Vein endothelial cell (primary cell): ENCODE data around the gene LIMS1. TPM values are rescaled to one million over a fixed set of nuclear protein-coding genes. Genes with fewer than 3 reads are reported as not detected.

ENCODE experiments used
- small RNA-seq: library from RNA; depleted of rRNA; stranded (forward); fragments of <200 nt; gene quantifications from one replicate; pipeline ENCODE3, GENCODE V24; 2012
- total RNA-seq: library from RNA; depleted of rRNA; stranded (reverse); fragments of >200 nt; gene quantifications from 2 replicates; pipeline ENCODE4 v1.2.3, GENCODE V29; 2012

LIMS1 gene, protein sequence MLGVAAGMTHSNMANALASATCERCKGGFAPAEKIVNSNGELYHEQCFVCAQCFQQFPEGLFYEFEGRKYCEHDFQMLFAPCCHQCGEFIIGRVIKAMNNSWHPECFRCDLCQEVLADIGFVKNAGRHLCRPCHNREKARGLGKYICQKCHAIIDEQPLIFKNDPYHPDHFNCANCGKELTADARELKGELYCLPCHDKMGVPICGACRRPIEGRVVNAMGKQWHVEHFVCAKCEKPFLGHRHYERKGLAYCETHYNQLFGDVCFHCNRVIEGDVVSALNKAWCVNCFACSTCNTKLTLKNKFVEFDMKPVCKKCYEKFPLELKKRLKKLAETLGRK
- 592 and 596 TPM in 2 replicates for total RNA-seq

DNA sequence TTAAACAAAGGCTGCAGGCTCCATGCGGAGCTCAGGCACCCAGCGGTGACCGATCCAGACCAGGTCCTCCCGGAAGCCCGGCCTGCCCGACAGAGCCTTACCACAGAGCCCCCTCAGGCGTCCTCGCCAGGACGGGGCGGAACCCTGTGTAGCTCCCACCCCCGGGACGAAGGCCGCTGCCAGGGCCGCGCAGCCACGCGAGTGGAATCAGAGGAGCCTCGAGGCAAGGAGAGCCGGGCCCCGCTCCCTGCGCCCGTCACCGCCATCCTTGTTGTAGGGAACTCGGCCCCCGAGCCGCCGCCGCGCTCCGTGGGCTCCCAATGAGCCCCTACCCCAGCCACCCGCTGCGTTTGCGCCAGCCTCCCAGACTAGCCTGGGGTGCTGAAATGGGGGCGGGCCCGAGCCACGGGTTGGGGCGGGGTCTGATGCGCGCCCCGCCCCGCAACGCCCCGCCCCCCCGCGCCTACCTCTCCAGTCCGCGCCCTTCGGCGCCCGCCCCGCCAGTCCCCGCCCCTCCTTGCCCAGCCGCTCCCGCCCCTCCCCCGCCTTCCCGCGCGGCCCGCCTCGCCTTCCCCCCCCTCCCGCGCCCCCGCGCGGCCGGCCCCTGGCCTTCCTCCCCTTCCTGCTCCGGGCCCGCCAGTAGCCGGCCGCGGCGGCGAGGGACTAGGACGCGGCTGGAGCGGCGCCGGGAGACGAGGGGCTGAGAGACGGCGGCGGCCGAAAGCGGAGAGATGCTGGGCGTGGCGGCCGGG lies at the start of gene LIMS1:
TSS of gene LIMS1 (plus strand) at position 639 of the 752 bp plus-strand sequence. CDS start at position 732, 93 bp downstream.

DNA sequence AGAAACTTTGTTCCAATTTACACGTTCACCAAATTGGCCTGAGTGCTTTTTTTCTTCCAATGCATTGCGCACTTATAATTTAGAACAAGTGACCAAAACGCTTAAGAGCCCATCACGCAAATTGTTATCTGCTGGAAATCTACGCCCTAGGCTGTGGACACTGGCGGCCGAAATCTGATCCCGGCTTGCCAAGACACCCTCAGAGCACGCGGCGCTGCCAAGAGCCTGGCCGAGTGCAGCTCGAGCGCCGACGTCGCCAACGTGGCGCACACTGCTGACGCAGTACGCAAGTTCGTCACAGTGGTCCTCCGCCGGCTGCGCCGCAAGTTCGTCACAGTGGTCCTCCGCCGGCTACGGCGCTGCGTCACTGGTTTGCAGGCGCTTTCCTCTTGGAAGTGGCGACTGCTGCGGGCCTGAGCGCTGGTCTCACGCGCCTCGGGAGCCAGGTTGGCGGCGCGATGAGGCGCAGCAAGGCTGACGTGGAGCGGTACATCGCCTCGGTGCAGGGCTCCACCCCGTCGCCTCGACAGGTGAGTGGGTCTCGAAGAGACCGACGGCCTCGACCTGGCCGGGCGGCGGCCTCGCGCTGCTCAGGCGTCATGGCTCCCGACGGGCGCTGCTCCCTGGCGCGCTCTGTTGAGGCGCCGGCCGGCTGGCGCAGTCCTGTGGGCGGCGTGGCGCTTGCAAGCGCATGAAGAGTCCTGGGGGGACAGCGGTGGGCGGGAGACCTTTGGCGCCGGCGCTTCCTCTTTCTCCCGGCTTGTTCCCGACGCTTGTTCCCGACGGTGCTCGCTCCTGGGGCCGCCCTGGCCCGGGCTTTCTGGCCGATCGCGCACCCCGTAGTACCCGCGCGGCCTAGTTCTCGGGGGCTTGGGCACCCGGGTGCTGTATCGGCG lies 185.1 kb downstream of the LIMS1 start, which contains the start of gene RANBP2:
TSS of gene RANBP2 (plus strand) at position 334 of the 896 bp plus-strand sequence. CDS start at position 459, 125 bp downstream.

Small RNAs within 50 kb of the gene (small RNA-seq; reads per million reads assigned to genes)
- gene AC010095.1: not detected

Other genes with a start within 250 kb of the LIMS1 start
- gene SULT1C2, start 245.6 kb upstream of the LIMS1 start, total RNA-seq: not detected in 2 replicates
- 20.1 and 34.3 TPM in 2 replicates for gene SULT1C4, start 156.5 kb upstream of the LIMS1 start, total RNA-seq
- 24.8 and 27.5 TPM in 2 replicates for gene GCC2, start 85.3 kb upstream of the LIMS1 start, total RNA-seq
- 96.4 and 107 TPM in 2 replicates for gene RANBP2, start 185.0 kb downstream of the LIMS1 start, total RNA-seq